ENCODE measurements around the gene GDF11.

- TF ChIP-seq MAX (IDR thresholded peaks at IDR 0.05; ENCODE audit: low read depth, low read length) (no peak), POLR2A (IDR thresholded peaks at IDR 0.05; ENCODE audit: extremely low read depth, insufficient read length) (no peak), CTCF (IDR thresholded peaks at IDR 0.05; ENCODE audit: low read depth, low read length) (no peak), MYC (IDR thresholded peaks at IDR 0.05; ENCODE audit: low read depth, low read length) (no peak)
Measured at GRCh38 chr12:55720071-55720564, 22.8 kb upstream of the GDF11 start, which contains the start of gene RDH5.

Data from NB4 (cell line).